HepG2 (cell line): ENCODE data around the gene PCGF2. TPM values are rescaled to one million over a fixed set of nuclear protein-coding genes. Genes with fewer than 3 reads are reported as not detected.
A peak's percentile ranks its signal among the peaks of the same experiment; 100 is the strongest.

Experiments used
- ADNP ChIP-seq: sonication (generic); formaldehyde crosslinking; IDR thresholded peaks from 2 replicates; pipeline ENCODE4 v1.4.0; 2020; ENCODE audit warnings: missing genetic modification reagents
- AGO1 ChIP-seq: fragments of 200-400 bp; formaldehyde crosslinking; IDR thresholded peaks from 2 replicates; pipeline ENCODE4 v1.6.1; 2017; ENCODE audit warnings: mild to moderate bottlenecking, low read depth, low read length, moderate library complexity; ENCODE audit not compliant: poor library complexity, severe bottlenecking
- NCOA1 ChIP-seq: sonication (generic); formaldehyde crosslinking; IDR thresholded peaks from 2 replicates; pipeline ENCODE4 v1.9.0; 2021; ENCODE audit warnings: missing genetic modification reagents
- ZBTB7B ChIP-seq: sonication (generic); formaldehyde crosslinking; IDR thresholded peaks from 2 replicates; pipeline ENCODE4 v1.4.0; 2020; ENCODE audit warnings: missing genetic modification reagents
- ZNF230 ChIP-seq: sonication (generic); formaldehyde crosslinking; IDR thresholded peaks from 2 replicates; pipeline ENCODE4 v1.4.0; 2020; ENCODE audit warnings: mild to moderate bottlenecking, missing genetic modification reagents
- ZNF383 ChIP-seq: sonication (generic); formaldehyde crosslinking; IDR thresholded peaks from 2 replicates; pipeline ENCODE4 v1.4.0; 2020; ENCODE audit warnings: missing genetic modification reagents, mild to moderate bottlenecking, borderline replicate concordance
- ZNF556 ChIP-seq: sonication (generic); formaldehyde crosslinking; IDR thresholded peaks from 2 replicates; pipeline ENCODE4 v1.4.0; 2020; ENCODE audit warnings: mild to moderate bottlenecking, missing genetic modification reagents, borderline replicate concordance
- polyA plus RNA-seq, 8 experiments: library from polyadenylated mRNA; depleted of rRNA in 3 of 8; stranded (reverse) in 7 of 8; unstranded in 1 of 8; fragments of >200 nt; fragmentation: Illumina TruSeq in 4 of 8; extraction: Trizol in 4 of 8; gene quantifications; 2 replicates each; pipeline versions ENCODE4 v1.2.1 to v1.2.3, GENCODE V29; 2011 to 2016; ENCODE audit warnings: low read depth in 4 of 8, missing spikeins in 1 of 8, mixed read lengths in 1 of 8; ENCODE audit not compliant: insufficient read depth in 1 of 8
- total RNA-seq, 5 experiments: library from RNA; depleted of rRNA; stranded (reverse); fragments of >200 nt; fragmentation: Illumina TruSeq; extraction: Trizol; gene quantifications; 2 replicates each; pipeline ENCODE4 v1.2.3, GENCODE V29; 2016; ENCODE audit warnings: low read depth in 1 of 5
- TF ChIP-seq, protein P1 (sequence below): sonication (generic); formaldehyde crosslinking; conservative IDR thresholded peaks from 2 replicates; pipeline ENCODE4 v1.8.0; 2022; ENCODE audit warnings: low read depth, missing genetic modification reagents
- TF ChIP-seq, protein P2 (sequence below): sonication (generic); formaldehyde crosslinking; IDR thresholded peaks from 2 replicates; pipeline ENCODE4 v1.8.0; 2022; ENCODE audit warnings: missing genetic modification reagents, mild to moderate bottlenecking, borderline replicate concordance
- TF ChIP-seq, protein P3 (sequence below): sonication (generic); formaldehyde crosslinking; IDR thresholded peaks from 2 replicates; pipeline ENCODE4 v1.4.0; 2020; ENCODE audit warnings: mild to moderate bottlenecking, missing genetic modification reagents
- TF ChIP-seq, protein P4 (sequence below): sonication (generic); formaldehyde crosslinking; IDR thresholded peaks from 2 replicates; pipeline ENCODE4 v1.8.1; 2023; ENCODE audit warnings: mild to moderate bottlenecking, inconsistent platforms, moderate library complexity, missing genetic modification reagents, borderline replicate concordance
- TF ChIP-seq, protein P5 (sequence below): sonication (generic); formaldehyde crosslinking; IDR thresholded peaks from 2 replicates; pipeline ENCODE4; 2020; ENCODE audit warnings: missing genetic modification reagents, mild to moderate bottlenecking, borderline replicate concordance
- TF ChIP-seq, protein P6 (sequence below): conservative IDR thresholded peaks from 2 replicates; pipeline ENCODE4 v1.6.1; 2018; ENCODE audit warnings: missing genetic modification reagents
- TF ChIP-seq, protein P7 (sequence below): sonication (generic); formaldehyde crosslinking; IDR thresholded peaks from 2 replicates; pipeline ENCODE4 v1.8.1; 2023; ENCODE audit warnings: missing genetic modification reagents, inconsistent platforms, borderline replicate concordance
- TF ChIP-seq, protein P8 (sequence below): sonication (generic); formaldehyde crosslinking; IDR thresholded peaks from 2 replicates; pipeline ENCODE4 v1.8.0; 2022; ENCODE audit warnings: mild to moderate bottlenecking, missing genetic modification reagents, moderate library complexity

The PCGF2 gene
- total and polyA plus RNA-seq, 2 of the 13 experiments (the other 11 are each of a cell fraction or from before 2014, with no cell fraction given) = 11.6 to 29.4 TPM

DNA sequence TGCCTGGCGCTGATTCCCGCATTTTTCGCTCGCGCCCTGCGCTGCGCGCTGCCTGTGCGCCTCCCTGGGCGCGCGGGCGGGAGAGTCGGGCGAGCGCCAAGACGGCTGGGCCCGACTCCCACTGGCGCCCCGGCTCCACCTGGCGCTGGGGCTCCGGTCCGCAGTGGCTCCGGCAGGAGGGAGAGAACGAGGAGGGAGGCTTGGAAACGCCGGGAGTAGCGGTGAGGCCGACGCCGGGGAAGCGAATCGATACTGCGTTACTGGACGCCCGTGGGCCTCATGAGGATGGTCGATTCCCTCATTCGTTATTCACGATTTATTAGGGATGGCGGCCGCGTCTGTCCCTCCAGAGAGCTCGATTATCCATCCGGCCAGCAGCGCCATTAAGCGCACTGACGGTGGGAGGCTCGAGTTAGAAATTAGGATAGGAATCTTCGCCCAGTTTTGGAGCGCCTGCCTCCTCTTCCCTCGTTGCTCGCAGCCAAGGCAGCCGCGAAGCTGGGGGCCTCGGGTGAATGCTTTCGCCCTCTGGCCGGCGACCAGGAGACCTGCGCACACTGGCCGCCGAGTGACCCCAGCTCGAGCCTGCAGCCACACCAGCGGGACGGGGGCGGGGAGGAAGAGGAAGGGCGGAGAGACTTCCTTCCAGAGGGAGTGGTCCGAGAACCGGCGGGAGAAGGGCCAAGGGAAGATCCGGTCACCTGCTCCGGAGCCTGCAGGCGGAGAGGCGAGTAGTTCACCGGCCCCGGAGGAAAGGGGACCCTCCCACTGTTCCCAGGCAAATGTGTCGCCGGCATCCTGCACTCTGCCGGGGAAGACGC, 1.3 kb upstream of the PCGF2 start (continued):
- TF ChIP-seq, protein P1, sequence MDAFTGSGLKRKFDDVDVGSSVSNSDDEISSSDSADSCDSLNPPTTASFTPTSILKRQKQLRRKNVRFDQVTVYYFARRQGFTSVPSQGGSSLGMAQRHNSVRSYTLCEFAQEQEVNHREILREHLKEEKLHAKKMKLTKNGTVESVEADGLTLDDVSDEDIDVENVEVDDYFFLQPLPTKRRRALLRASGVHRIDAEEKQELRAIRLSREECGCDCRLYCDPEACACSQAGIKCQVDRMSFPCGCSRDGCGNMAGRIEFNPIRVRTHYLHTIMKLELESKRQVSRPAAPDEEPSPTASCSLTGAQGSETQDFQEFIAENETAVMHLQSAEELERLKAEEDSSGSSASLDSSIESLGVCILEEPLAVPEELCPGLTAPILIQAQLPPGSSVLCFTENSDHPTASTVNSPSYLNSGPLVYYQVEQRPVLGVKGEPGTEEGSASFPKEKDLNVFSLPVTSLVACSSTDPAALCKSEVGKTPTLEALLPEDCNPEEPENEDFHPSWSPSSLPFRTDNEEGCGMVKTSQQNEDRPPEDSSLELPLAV (CRISPR knock-in tag) = peak; percentile 76; the same call in 1 of the 2 replicates
- peak; percentile 89; the same call in 1 of the 2 replicates for TF ChIP-seq ZBTB7B
- TF ChIP-seq, protein P2, sequence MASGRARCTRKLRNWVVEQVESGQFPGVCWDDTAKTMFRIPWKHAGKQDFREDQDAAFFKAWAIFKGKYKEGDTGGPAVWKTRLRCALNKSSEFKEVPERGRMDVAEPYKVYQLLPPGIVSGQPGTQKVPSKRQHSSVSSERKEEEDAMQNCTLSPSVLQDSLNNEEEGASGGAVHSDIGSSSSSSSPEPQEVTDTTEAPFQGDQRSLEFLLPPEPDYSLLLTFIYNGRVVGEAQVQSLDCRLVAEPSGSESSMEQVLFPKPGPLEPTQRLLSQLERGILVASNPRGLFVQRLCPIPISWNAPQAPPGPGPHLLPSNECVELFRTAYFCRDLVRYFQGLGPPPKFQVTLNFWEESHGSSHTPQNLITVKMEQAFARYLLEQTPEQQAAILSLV (CRISPR knock-in tag) = 0 out of 2 replicates have a peak, but pooled peaks have one; percentile 1
- peak; percentile 49; the same call in 1 of the 2 replicates for TF ChIP-seq NCOA1
- TF ChIP-seq, protein P3, sequence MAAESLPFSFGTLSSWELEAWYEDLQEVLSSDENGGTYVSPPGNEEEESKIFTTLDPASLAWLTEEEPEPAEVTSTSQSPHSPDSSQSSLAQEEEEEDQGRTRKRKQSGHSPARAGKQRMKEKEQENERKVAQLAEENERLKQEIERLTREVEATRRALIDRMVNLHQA (CRISPR knock-in tag) = no peak
- TF ChIP-seq, protein P4, sequence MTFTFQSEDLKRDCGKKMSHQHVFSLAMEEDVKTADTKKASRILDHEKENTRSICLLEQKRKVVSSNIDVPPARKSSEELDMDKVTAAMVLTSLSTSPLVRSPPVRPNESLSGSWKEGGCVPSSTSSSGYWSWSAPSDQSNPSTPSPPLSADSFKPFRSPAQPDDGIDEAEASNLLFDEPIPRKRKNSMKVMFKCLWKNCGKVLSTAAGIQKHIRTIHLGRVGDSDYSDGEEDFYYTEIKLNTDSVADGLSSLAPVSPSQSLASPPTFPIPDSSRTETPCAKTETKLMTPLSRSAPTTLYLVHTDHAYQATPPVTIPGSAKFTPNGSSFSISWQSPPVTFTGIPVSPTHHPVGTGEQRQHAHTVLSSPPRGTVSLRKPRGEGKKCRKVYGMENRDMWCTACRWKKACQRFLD (CRISPR knock-in tag) = no peak
- no peak; the same call in 1 of the 2 replicates for TF ChIP-seq ADNP (CRISPR knock-in tag)
- 0 out of 2 replicates have a peak, but pooled peaks have one; percentile 6 for TF ChIP-seq ZNF230 (CRISPR knock-in tag)
- TF ChIP-seq, protein P5, sequence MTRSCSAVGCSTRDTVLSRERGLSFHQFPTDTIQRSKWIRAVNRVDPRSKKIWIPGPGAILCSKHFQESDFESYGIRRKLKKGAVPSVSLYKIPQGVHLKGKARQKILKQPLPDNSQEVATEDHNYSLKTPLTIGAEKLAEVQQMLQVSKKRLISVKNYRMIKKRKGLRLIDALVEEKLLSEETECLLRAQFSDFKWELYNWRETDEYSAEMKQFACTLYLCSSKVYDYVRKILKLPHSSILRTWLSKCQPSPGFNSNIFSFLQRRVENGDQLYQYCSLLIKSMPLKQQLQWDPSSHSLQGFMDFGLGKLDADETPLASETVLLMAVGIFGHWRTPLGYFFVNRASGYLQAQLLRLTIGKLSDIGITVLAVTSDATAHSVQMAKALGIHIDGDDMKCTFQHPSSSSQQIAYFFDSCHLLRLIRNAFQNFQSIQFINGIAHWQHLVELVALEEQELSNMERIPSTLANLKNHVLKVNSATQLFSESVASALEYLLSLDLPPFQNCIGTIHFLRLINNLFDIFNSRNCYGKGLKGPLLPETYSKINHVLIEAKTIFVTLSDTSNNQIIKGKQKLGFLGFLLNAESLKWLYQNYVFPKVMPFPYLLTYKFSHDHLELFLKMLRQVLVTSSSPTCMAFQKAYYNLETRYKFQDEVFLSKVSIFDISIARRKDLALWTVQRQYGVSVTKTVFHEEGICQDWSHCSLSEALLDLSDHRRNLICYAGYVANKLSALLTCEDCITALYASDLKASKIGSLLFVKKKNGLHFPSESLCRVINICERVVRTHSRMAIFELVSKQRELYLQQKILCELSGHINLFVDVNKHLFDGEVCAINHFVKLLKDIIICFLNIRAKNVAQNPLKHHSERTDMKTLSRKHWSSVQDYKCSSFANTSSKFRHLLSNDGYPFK (CRISPR knock-in tag) = peak; percentile 27; the same call in 1 of the 2 replicates
- TF ChIP-seq ZNF383 (CRISPR knock-in tag) = no peak
- TF ChIP-seq, protein P6, sequence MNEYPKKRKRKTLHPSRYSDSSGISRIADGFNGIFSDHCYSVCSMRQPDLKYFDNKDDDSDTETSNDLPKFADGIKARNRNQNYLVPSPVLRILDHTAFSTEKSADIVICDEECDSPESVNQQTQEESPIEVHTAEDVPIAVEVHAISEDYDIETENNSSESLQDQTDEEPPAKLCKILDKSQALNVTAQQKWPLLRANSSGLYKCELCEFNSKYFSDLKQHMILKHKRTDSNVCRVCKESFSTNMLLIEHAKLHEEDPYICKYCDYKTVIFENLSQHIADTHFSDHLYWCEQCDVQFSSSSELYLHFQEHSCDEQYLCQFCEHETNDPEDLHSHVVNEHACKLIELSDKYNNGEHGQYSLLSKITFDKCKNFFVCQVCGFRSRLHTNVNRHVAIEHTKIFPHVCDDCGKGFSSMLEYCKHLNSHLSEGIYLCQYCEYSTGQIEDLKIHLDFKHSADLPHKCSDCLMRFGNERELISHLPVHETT (CRISPR knock-in tag) = peak; percentile 93
- TF ChIP-seq ZNF556 (CRISPR knock-in tag) = no peak
- TF ChIP-seq AGO1 = peak; percentile 73
- TF ChIP-seq, protein P7, sequence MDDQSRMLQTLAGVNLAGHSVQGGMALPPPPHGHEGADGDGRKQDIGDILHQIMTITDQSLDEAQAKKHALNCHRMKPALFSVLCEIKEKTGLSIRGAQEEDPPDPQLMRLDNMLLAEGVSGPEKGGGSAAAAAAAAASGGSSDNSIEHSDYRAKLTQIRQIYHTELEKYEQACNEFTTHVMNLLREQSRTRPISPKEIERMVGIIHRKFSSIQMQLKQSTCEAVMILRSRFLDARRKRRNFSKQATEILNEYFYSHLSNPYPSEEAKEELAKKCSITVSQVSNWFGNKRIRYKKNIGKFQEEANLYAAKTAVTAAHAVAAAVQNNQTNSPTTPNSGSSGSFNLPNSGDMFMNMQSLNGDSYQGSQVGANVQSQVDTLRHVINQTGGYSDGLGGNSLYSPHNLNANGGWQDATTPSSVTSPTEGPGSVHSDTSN (CRISPR knock-in tag) = 0 out of 2 replicates have a peak, but pooled peaks have one; percentile 14
- TF ChIP-seq, protein P8, sequence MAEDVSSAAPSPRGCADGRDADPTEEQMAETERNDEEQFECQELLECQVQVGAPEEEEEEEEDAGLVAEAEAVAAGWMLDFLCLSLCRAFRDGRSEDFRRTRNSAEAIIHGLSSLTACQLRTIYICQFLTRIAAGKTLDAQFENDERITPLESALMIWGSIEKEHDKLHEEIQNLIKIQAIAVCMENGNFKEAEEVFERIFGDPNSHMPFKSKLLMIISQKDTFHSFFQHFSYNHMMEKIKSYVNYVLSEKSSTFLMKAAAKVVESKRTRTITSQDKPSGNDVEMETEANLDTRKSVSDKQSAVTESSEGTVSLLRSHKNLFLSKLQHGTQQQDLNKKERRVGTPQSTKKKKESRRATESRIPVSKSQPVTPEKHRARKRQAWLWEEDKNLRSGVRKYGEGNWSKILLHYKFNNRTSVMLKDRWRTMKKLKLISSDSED (CRISPR knock-in tag) = no peak
